HG02678 (cell line): ENCODE measurements around the gene PCDHGC3.
A peak's percentile ranks its signal among the peaks of the same experiment; 100 is the strongest.
"Not testable (repeated sequence)": the region's sequence is repeated elsewhere in the genome, so short reads cannot be mapped to it uniquely, and the experiment has no call there.

Experiments used
- ATAC-seq: cut with Tn5 transposase; IDR thresholded peaks from one replicate; pipeline ENCODE4 v1.9.1; 2021; ENCODE audit warnings: mild to moderate bottlenecking, moderate library complexity; ENCODE audit not compliant: unreplicated experiment

The PCDHGC3 gene

GRCh38 chr5:141475625-141476131 lies at the start of gene PCDHGC3:
Gene PCDHGC3 (plus strand): TSS chr5:141475966. CDS start chr5:141476117, 151 bp downstream.
- peak; percentile 98 for ATAC-seq

GRCh38 chr5:141427783-141428426 lies 47.9 kb upstream of the PCDHGC3 start:
- ATAC-seq, result no peak

GRCh38 chr5:141430332-141431113 lies 45.2 kb upstream of the PCDHGC3 start, which contains the start of gene PCDHGA12:
Gene PCDHGA12 (plus strand): TSS chr5:141430507. CDS start chr5:141430760, 253 bp downstream.
- no peak for ATAC-seq

- peak; percentile 41 for ATAC-seq
Measured at GRCh38 chr5:141431286-141431685, 44.5 kb upstream of the PCDHGC3 start.

- ATAC-seq, result not testable (repeated sequence)
Measured at GRCh38 chr5:141432308-141432707, 43.5 kb upstream of the PCDHGC3 start.

GRCh38 chr5:141432726-141433125 lies 43.0 kb upstream of the PCDHGC3 start:
- not testable (repeated sequence) for ATAC-seq

GRCh38 chr5:141434006-141434405 lies 41.8 kb upstream of the PCDHGC3 start:
- ATAC-seq, result no peak

GRCh38 chr5:141437221-141437620 lies 38.5 kb upstream of the PCDHGC3 start:
- ATAC-seq, result no peak

GRCh38 chr5:141439411-141440141 lies 36.2 kb upstream of the PCDHGC3 start:
- ATAC-seq, result no peak

- ATAC-seq, result no peak
Measured at GRCh38 chr5:141440341-141440740, 35.4 kb upstream of the PCDHGC3 start.

- ATAC-seq, result no peak
Measured at GRCh38 chr5:141441571-141442170, 34.1 kb upstream of the PCDHGC3 start.

- ATAC-seq, result no peak
Measured at GRCh38 chr5:141465351-141465750, 10.4 kb upstream of the PCDHGC3 start.

GRCh38 chr5:141476132-141476911 lies 556 bp downstream of the PCDHGC3 start:
- ATAC-seq, result peak; percentile 19

- ATAC-seq, result no peak
Measured at GRCh38 chr5:141477044-141477575, 1.3 kb downstream of the PCDHGC3 start.

GRCh38 chr5:141477815-141478214 lies 2.0 kb downstream of the PCDHGC3 start:
- ATAC-seq, result no peak

GRCh38 chr5:141478321-141478945 lies 2.7 kb downstream of the PCDHGC3 start:
- ATAC-seq, result no peak

- no peak for ATAC-seq
Measured at GRCh38 chr5:141479776-141480175, 4.0 kb downstream of the PCDHGC3 start.

GRCh38 chr5:141483902-141484301 lies 8.1 kb downstream of the PCDHGC3 start:
- no peak for ATAC-seq

- ATAC-seq, result no peak
Measured at GRCh38 chr5:141484310-141484640, 8.5 kb downstream of the PCDHGC3 start.
